ENCODE measurements around the gene ZNF462.

GRCh38 chr9:106918825-106919509 is 56.0 kb downstream of the ZNF462 start:
- TF ChIP-seq, protein P1, sequence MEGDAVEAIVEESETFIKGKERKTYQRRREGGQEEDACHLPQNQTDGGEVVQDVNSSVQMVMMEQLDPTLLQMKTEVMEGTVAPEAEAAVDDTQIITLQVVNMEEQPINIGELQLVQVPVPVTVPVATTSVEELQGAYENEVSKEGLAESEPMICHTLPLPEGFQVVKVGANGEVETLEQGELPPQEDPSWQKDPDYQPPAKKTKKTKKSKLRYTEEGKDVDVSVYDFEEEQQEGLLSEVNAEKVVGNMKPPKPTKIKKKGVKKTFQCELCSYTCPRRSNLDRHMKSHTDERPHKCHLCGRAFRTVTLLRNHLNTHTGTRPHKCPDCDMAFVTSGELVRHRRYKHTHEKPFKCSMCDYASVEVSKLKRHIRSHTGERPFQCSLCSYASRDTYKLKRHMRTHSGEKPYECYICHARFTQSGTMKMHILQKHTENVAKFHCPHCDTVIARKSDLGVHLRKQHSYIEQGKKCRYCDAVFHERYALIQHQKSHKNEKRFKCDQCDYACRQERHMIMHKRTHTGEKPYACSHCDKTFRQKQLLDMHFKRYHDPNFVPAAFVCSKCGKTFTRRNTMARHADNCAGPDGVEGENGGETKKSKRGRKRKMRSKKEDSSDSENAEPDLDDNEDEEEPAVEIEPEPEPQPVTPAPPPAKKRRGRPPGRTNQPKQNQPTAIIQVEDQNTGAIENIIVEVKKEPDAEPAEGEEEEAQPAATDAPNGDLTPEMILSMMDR (IDR thresholded peaks at IDR 0.05): no peak
- TF ChIP-seq POLR2A (IDR thresholded peaks at IDR 0.05): no peak

All from tibial nerve (tissue), 3 donors.